Measurements from ENCODE around the gene FOXK1.

Gene FOXK1

DNA sequence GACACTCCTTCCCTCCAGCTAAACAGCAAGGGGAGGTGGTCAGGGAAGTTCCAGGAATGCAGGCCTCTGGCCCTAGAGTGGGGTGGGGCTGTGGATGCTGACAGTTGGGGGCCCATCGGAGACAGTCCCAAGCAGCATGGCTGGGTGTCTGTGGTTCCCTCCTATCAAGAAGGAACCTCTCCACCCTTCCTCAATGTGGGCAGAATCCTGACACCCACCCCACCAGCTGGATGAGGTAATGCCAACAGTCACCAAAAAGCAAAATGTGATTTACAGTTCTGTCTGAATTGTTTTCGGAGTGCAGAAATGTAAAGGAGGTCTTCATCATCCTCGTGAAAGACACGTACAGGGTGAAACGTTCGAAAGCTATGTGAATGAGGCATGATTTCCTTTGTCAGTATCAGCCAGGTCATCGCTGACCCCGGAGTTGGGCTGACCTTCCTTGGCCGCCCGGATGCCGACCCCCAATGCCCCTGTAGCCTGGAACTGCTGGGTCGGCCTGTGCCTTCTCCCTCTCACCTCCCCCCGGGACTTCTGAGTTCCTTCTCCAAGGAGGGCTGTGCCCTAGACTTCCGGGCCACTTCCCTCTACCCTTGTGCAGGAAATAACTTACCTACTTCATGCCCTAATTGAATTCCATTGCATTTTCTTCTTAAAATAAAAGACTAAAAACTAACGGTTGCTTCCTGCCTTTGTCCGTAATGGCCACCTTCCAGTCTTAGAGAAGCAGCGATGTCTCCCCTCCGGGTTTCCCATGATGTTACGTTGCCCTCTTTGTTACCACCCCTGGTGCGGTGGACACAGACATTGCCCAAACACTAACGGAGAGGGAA lies 24.5 kb downstream of the FOXK1 start:
- Histone ChIP-seq H3K9me3 (ENCODE audit: control insufficient read depth, insufficient read depth, low read length) (no peaks in the 10 kb centered on the region), H3K27me3 (ENCODE audit: control insufficient read depth, insufficient read depth, low read length) (peaks cover 52% of the 10 kb centered on the region), H3K36me3 (ENCODE audit: control insufficient read depth, insufficient read depth, low read length) (no peaks in the 10 kb centered on the region), H3K9ac (ENCODE audit: low read depth, low read length) (no peak overlapping the region), H3K4me1 (ENCODE audit: control insufficient read depth, insufficient read depth, low read length) (peaks cover 13% of the 10 kb centered on the region), H3K4me3 (ENCODE audit: low read depth, low read length) (peak overlapping the region; percentile 68)

DNA sequence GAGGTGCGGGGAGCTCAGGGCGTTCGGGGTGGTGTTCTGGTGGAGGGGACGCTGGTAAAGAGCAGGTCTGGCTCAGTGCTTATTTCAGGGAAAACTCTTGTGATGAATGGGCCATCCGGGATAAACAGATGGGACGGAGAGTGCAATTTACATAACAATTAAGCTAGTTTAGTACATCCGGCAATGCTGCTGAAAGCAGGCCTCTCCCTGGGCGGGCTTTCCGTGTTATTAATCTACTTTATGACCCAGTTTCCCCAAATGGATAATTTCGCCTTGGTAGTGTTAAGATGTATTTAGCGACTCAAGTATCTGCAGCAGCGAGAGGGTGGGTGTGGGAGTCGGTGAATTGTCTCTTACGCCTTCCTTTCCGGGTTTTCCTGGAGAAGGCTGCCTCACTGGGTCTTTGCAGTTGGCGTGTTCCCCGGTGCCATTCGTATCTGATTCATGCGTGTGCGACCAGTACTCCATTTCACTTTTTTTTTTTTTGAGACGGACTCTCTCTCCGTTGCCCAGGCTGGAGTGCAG lies 25.2 kb downstream of the FOXK1 start:
- no peaks in the 10 kb centered on the region for H3K9me3 ChIP-seq (ENCODE audit: control insufficient read depth, insufficient read depth, low read length)
- peaks cover 13% of the 10 kb centered on the region for H3K4me1 ChIP-seq (ENCODE audit: control insufficient read depth, insufficient read depth, low read length)
- peaks cover 57% of the 10 kb centered on the region for H3K27me3 ChIP-seq (ENCODE audit: control insufficient read depth, insufficient read depth, low read length)
- H3K36me3 ChIP-seq (ENCODE audit: control insufficient read depth, insufficient read depth, low read length): no peaks in the 10 kb centered on the region
- H3K4me3 ChIP-seq (ENCODE audit: low read depth, low read length): peak overlapping the region; percentile 68
- no peak overlapping the region for H3K9ac ChIP-seq (ENCODE audit: low read depth, low read length)

DNA sequence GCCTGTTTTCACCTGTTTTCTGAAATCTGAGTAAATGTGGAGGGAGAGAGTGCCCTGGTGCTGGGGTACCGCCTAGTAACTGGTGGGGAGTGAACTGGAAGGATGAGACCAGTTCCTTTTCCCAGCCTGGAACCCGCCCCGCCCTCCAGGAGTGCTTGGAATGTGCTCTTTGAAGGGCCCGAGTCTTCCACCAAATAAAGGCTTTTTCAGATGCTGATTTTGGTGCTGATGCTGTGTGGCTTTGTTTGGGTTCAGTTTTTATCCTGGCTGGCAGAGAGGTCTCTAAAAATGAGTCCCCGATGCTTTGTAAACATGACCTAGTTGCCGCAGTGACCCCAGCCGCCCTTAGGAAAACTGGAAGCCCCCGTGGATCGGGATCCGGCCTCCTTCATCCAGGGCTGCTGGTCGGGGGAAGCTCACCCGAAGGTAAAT lies 25.9 kb downstream of the FOXK1 start:
- Histone ChIP-seq H3K36me3 (ENCODE audit: control insufficient read depth, insufficient read depth, low read length) (no peaks in the 10 kb centered on the region), H3K9ac (ENCODE audit: low read depth, low read length) (no peak overlapping the region), H3K9me3 (ENCODE audit: control insufficient read depth, insufficient read depth, low read length) (no peaks in the 10 kb centered on the region), H3K4me1 (ENCODE audit: control insufficient read depth, insufficient read depth, low read length) (peaks cover 13% of the 10 kb centered on the region), H3K27me3 (ENCODE audit: control insufficient read depth, insufficient read depth, low read length) (peaks cover 61% of the 10 kb centered on the region), H3K4me3 (ENCODE audit: low read depth, low read length) (peak overlapping the region; percentile 68)

DNA sequence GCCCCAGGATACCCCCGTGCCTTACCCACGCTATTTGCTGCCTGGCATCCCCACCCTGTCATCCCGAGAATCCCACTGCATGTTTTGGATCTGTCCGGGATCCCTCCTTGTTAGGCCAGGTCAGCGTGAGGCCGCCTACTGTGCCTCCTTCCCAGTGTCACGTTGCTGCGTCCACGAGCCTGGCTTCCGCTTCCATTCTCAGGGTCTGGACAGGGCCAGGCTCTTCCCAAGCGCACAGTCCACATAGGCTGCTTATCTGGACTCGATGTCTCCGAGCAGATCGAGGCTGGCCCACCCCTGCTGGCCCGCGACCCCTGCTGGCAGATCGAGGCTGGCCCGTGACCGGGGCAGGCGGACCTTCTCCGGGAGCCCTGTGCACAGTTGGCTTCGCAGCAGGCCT lies 27.1 kb downstream of the FOXK1 start:
- H3K9ac ChIP-seq (ENCODE audit: low read depth, low read length): no peak overlapping the region
- H3K27me3 ChIP-seq (ENCODE audit: control insufficient read depth, insufficient read depth, low read length): peaks cover 58% of the 10 kb centered on the region
- H3K4me1 ChIP-seq (ENCODE audit: control insufficient read depth, insufficient read depth, low read length): peaks cover 13% of the 10 kb centered on the region
- no peaks in the 10 kb centered on the region for H3K9me3 ChIP-seq (ENCODE audit: control insufficient read depth, insufficient read depth, low read length)
- H3K36me3 ChIP-seq (ENCODE audit: control insufficient read depth, insufficient read depth, low read length): no peaks in the 10 kb centered on the region
- no peak overlapping the region for H3K4me3 ChIP-seq (ENCODE audit: low read depth, low read length)

DNA sequence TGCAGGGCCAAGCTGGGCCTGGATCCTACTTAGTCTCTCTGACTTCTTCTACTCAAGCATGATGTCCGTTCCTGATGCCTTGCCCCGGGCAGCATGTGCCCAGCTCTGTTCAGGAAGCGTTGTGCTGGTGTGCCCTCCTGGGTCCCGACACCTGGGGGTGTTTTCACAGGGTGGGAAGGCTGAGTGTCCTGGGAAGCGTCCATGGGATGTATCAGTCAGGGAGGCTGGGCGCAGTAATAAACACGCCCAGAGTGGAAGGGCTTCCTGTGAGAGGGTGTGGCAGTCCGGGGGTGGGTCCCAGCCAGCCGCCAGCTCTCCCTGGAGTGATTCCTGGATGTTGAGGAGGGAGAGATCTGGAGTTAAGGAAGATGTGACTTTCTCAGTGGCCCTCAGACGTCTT lies 29.0 kb downstream of the FOXK1 start:
- H3K4me1 ChIP-seq (ENCODE audit: control insufficient read depth, insufficient read depth, low read length): peaks cover 11% of the 10 kb centered on the region
- no peak overlapping the region for H3K4me3 ChIP-seq (ENCODE audit: low read depth, low read length)
- H3K36me3 ChIP-seq (ENCODE audit: control insufficient read depth, insufficient read depth, low read length): no peaks in the 10 kb centered on the region
- H3K9ac ChIP-seq (ENCODE audit: low read depth, low read length): no peak overlapping the region
- H3K9me3 ChIP-seq (ENCODE audit: control insufficient read depth, insufficient read depth, low read length): no peaks in the 10 kb centered on the region
- peaks cover 50% of the 10 kb centered on the region for H3K27me3 ChIP-seq (ENCODE audit: control insufficient read depth, insufficient read depth, low read length)

DNA sequence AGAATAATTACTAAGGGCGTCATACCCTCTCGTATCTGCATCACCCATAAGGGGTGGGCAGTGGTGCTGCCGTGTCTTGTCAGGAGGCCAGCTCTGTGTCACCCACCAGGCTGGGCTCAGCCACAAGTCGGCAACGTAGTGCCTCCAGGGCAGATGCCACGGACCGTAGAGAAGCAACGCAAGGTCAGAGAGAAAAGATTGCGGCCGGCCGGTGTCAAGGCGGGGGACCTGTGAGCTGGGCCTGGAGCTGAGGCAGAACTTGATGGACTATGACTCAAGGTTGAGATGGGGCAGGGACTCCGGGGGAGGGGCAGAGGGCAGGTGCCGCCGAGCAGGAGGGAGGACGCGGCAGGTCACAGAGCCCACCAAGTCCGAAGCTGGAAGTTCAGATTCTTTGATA lies 29.5 kb downstream of the FOXK1 start:
- H3K4me1 ChIP-seq (ENCODE audit: control insufficient read depth, insufficient read depth, low read length): peaks cover 7% of the 10 kb centered on the region
- H3K27me3 ChIP-seq (ENCODE audit: control insufficient read depth, insufficient read depth, low read length): peaks cover 44% of the 10 kb centered on the region
- H3K9ac ChIP-seq (ENCODE audit: low read depth, low read length): no peak overlapping the region
- H3K36me3 ChIP-seq (ENCODE audit: control insufficient read depth, insufficient read depth, low read length): no peaks in the 10 kb centered on the region
- no peak overlapping the region for H3K4me3 ChIP-seq (ENCODE audit: low read depth, low read length)
- H3K9me3 ChIP-seq (ENCODE audit: control insufficient read depth, insufficient read depth, low read length): no peaks in the 10 kb centered on the region

DNA sequence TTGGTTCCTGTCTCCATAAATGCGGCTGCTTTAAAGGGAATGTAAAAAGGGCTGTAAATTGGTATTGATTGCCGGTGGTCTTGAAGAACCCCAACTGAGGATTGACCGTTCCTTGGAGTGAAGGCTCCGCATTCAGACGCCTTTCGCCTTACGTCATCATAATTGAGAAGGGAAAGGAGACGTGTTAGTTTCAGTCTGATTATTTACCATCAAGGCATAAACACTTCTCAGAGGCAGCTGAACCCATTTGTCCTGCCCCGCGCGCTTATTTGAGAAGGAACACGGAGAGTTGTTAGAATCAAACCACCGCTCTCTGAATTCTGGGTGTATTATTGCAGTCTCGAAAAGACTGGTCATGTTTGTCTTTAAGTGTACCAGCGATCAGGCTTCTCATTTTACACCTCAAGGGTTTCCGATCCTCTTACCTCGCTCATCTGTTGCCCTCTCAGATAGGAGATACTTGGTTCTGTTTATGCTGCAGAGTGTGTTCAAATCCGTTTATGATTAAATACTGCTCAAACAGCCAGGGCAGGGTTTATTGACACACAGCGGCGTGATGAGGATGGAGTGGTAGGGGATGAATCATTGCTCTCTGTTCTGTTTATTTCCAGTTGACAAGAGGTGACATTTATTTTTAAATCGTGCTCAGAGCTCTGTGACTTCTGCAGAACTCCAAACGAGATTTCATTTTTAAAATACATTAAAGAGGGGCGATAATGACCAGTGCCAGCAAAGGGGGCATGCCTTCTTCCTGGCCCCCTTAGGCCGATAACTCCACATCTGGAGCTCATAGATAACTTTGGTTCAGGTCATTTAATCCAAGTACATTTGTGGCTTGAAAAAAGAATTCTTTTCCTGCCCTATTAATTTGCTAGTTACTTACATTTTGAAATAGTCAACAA lies 30.4 kb downstream of the FOXK1 start:
- Histone ChIP-seq H3K4me3 (ENCODE audit: low read depth, low read length) (no peak overlapping the region), H3K9ac (ENCODE audit: low read depth, low read length) (no peak overlapping the region), H3K9me3 (ENCODE audit: control insufficient read depth, insufficient read depth, low read length) (no peaks in the 10 kb centered on the region), H3K36me3 (ENCODE audit: control insufficient read depth, insufficient read depth, low read length) (no peaks in the 10 kb centered on the region), H3K4me1 (ENCODE audit: control insufficient read depth, insufficient read depth, low read length) (peaks cover 7% of the 10 kb centered on the region), H3K27me3 (ENCODE audit: control insufficient read depth, insufficient read depth, low read length) (peaks cover 42% of the 10 kb centered on the region)

DNA sequence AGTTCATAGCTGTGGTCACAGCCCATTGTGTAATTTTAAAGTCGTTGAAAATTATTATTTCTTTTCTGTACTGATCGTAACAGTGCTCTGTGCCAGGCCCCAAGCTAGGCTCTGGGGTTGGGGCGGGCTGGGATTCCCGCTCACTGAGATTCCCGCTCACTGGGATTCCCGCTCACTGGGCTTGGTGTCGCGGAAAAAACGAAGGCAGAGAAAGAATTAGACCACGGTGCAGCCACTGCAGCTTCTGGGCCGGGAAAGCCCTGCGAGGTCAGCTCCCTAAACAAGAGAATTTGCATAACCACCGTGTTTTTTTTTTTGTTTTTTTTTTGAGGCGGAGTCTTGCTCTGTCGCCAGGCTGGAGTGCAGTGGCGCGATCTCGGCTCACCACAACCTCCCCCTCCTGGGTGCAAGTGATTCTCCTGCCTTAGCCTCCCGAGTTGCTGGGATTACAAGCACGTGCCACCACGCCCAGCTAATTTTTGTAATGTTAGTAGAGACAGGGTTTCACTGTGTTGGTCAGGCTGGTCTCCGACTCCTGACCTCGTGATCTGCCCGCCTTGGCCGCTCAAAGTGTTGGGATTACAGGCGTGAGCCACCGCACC lies 31.2 kb downstream of the FOXK1 start:
- Histone ChIP-seq H3K9me3 (ENCODE audit: control insufficient read depth, insufficient read depth, low read length) (no peaks in the 10 kb centered on the region), H3K9ac (ENCODE audit: low read depth, low read length) (no peak overlapping the region), H3K36me3 (ENCODE audit: control insufficient read depth, insufficient read depth, low read length) (no peaks in the 10 kb centered on the region), H3K4me1 (ENCODE audit: control insufficient read depth, insufficient read depth, low read length) (peaks cover 6% of the 10 kb centered on the region), H3K27me3 (ENCODE audit: control insufficient read depth, insufficient read depth, low read length) (peaks cover 41% of the 10 kb centered on the region), H3K4me3 (ENCODE audit: low read depth, low read length) (no peak overlapping the region)

DNA sequence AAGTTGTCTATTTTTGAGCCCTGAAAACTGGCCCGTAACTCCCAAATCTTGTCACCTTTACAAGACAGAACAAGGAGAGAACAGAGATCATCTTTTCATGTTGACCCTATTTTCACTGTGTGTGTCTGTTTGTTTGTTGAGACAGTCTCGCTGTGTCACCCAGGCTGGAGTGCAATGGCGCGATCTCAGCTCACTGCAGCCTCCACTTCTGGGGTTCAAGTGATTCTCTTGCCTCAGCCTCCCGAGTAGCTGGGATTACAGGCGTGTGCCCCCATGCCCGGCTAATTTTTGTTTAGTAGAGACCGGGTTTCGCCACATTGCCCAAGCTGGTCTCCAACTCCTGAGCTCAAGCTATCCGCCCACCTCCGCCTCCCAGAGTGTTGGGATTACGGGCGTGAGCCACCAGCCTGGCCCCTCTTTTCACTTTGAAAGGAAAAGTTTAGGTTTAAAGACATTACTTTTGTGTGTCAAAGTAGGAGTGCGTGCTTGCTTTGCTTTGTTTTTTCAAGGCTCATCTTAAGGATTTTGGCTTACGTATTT lies 32.1 kb downstream of the FOXK1 start:
- H3K9ac ChIP-seq (ENCODE audit: low read depth, low read length): no peak overlapping the region
- peaks cover 32% of the 10 kb centered on the region for H3K27me3 ChIP-seq (ENCODE audit: control insufficient read depth, insufficient read depth, low read length)
- no peaks in the 10 kb centered on the region for H3K9me3 ChIP-seq (ENCODE audit: control insufficient read depth, insufficient read depth, low read length)
- H3K36me3 ChIP-seq (ENCODE audit: control insufficient read depth, insufficient read depth, low read length): no peaks in the 10 kb centered on the region
- H3K4me1 ChIP-seq (ENCODE audit: control insufficient read depth, insufficient read depth, low read length): peaks cover 4% of the 10 kb centered on the region
- H3K4me3 ChIP-seq (ENCODE audit: low read depth, low read length): no peak overlapping the region

DNA sequence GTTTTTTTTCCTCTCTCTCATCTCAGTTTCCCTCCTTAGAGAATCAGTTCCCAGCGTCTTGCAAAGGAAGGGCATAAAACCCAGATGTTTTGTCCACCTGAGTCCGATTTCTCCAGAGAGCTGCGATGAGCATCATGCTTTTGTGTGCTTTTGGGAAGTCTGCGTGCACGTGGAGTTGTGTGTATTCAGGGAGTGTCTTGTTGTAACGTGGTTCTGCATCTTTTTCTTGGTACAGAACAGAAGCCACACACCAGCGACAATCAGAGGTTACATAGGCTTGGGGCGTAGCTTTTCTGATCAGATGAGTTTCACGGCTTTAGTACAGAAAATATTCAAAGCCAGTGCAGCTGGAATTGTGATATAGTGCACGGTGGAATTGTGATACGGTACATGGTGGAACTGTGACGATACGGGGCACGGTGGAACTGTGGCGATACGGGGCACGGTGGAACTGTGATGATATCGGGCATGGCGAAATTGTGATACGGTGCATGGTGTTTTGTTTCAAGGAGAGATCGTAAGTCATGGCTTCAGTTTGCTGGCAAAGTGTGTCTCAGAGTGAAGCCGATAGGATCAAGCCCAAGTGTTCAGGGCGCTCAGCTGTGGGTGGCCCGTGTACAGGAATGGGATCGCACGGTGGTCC lies 32.8 kb downstream of the FOXK1 start:
- H3K4me3 ChIP-seq (ENCODE audit: low read depth, low read length): no peak overlapping the region
- no peak overlapping the region for H3K9ac ChIP-seq (ENCODE audit: low read depth, low read length)
- no peaks in the 10 kb centered on the region for H3K4me1 ChIP-seq (ENCODE audit: control insufficient read depth, insufficient read depth, low read length)
- peaks cover 26% of the 10 kb centered on the region for H3K27me3 ChIP-seq (ENCODE audit: control insufficient read depth, insufficient read depth, low read length)
- no peaks in the 10 kb centered on the region for H3K36me3 ChIP-seq (ENCODE audit: control insufficient read depth, insufficient read depth, low read length)
- no peaks in the 10 kb centered on the region for H3K9me3 ChIP-seq (ENCODE audit: control insufficient read depth, insufficient read depth, low read length)

DNA sequence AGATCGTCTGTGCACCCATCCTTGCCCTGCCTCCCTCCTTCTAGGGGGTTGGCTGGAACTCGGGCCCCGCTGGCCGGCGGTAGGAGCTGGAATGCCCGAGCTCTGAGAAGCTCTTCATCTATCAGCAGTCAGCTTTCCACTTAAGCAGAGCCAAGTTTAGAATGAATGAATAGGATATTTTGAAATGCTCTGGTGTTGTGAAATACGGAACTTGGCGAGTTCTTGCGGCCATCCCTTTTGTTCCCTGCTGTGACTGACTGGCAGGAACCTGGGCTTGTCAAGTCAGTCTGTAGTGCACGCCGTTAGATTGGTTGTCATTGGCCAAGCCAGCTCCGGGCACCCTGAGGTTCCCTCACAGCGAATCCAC lies 33.3 kb downstream of the FOXK1 start:
- H3K27me3 ChIP-seq (ENCODE audit: control insufficient read depth, insufficient read depth, low read length): peaks cover 21% of the 10 kb centered on the region
- H3K4me3 ChIP-seq (ENCODE audit: low read depth, low read length): no peak overlapping the region
- H3K9ac ChIP-seq (ENCODE audit: low read depth, low read length): no peak overlapping the region
- no peaks in the 10 kb centered on the region for H3K9me3 ChIP-seq (ENCODE audit: control insufficient read depth, insufficient read depth, low read length)
- no peaks in the 10 kb centered on the region for H3K4me1 ChIP-seq (ENCODE audit: control insufficient read depth, insufficient read depth, low read length)
- no peaks in the 10 kb centered on the region for H3K36me3 ChIP-seq (ENCODE audit: control insufficient read depth, insufficient read depth, low read length)

All from iPS-15b (cell line).